Measurements from ENCODE around the gene SSBP2.

Gene SSBP2

GRCh38 chr5:81524015-81524414, 226.9 kb downstream of the SSBP2 start:
- ATAC-seq (ENCODE audit: low read depth) (no peak), DNase-seq (ENCODE audit: low spot score) (no peak)
- H3K27me3 ChIP-seq (ENCODE audit: insufficient read depth, poor library complexity, severe bottlenecking) = no peaks in the 10 kb centered on the region
- no peak for TF ChIP-seq CTCF (IDR thresholded peaks at IDR 0.05; ENCODE audit: poor library complexity, severe bottlenecking)
- H3K27ac ChIP-seq (ENCODE audit: poor library complexity, severe bottlenecking) = no peak overlapping the region
- no peaks in the 10 kb centered on the region for H3K4me1 ChIP-seq (ENCODE audit: insufficient read depth, poor library complexity, severe bottlenecking)
- no peaks in the 10 kb centered on the region for H3K36me3 ChIP-seq (ENCODE audit: low read depth)
- H3K9me3 ChIP-seq (ENCODE audit: severe bottlenecking) = no peaks in the 10 kb centered on the region
- no peak overlapping the region for H3K4me3 ChIP-seq (ENCODE audit: severe bottlenecking)

GRCh38 chr5:81522571-81522970, 228.3 kb downstream of the SSBP2 start:
- ATAC-seq (ENCODE audit: low read depth) = no peak
- peaks cover under 1% of the 10 kb centered on the region for H3K4me1 ChIP-seq (ENCODE audit: insufficient read depth, poor library complexity, severe bottlenecking)
- H3K36me3 ChIP-seq (ENCODE audit: low read depth) = no peaks in the 10 kb centered on the region

GRCh38 chr5:81520769-81521168, 230.1 kb downstream of the SSBP2 start:
- Histone ChIP-seq H3K4me3 (ENCODE audit: severe bottlenecking) (no peak overlapping the region), H3K36me3 (ENCODE audit: low read depth) (no peaks in the 10 kb centered on the region), H3K9me3 (ENCODE audit: severe bottlenecking) (no peaks in the 10 kb centered on the region), H3K4me1 (ENCODE audit: insufficient read depth, poor library complexity, severe bottlenecking) (peaks cover 2% of the 10 kb centered on the region), H3K27ac (ENCODE audit: poor library complexity, severe bottlenecking) (no peak overlapping the region), H3K27me3 (ENCODE audit: insufficient read depth, poor library complexity, severe bottlenecking) (no peaks in the 10 kb centered on the region)
- DNase-seq (ENCODE audit: low spot score) (no peak), ATAC-seq (ENCODE audit: low read depth) (no peak)
- TF ChIP-seq CTCF (IDR thresholded peaks at IDR 0.05; ENCODE audit: poor library complexity, severe bottlenecking) = no peak

More at GRCh38 chr5:81522571-81522970, 228.3 kb downstream of the SSBP2 start:
- DNase-seq (ENCODE audit: low spot score) = no peak
- H3K9me3 ChIP-seq (ENCODE audit: severe bottlenecking) = no peaks in the 10 kb centered on the region
- no peak overlapping the region for H3K27ac ChIP-seq (ENCODE audit: poor library complexity, severe bottlenecking)
- no peaks in the 10 kb centered on the region for H3K27me3 ChIP-seq (ENCODE audit: insufficient read depth, poor library complexity, severe bottlenecking)
- H3K4me3 ChIP-seq (ENCODE audit: severe bottlenecking) = no peak overlapping the region
- TF ChIP-seq CTCF (IDR thresholded peaks at IDR 0.05; ENCODE audit: poor library complexity, severe bottlenecking) = no peak

- Histone ChIP-seq H3K9me3 (ENCODE audit: severe bottlenecking) (no peaks in the 10 kb centered on the region), H3K36me3 (ENCODE audit: low read depth) (no peaks in the 10 kb centered on the region), H3K4me3 (ENCODE audit: severe bottlenecking) (no peak overlapping the region), H3K27me3 (ENCODE audit: insufficient read depth, poor library complexity, severe bottlenecking) (no peaks in the 10 kb centered on the region), H3K27ac (ENCODE audit: poor library complexity, severe bottlenecking) (no peak overlapping the region), H3K4me1 (ENCODE audit: insufficient read depth, poor library complexity, severe bottlenecking) (peaks cover 2% of the 10 kb centered on the region)
- DNase-seq (ENCODE audit: low spot score) (no peak), ATAC-seq (ENCODE audit: low read depth) (no peak)
- TF ChIP-seq CTCF (IDR thresholded peaks at IDR 0.05; ENCODE audit: poor library complexity, severe bottlenecking) = no peak
These were observed 231.5 kb downstream of the SSBP2 start for GRCh38 chr5:81519217-81519905.

GRCh38 chr5:81517462-81517861, 233.4 kb downstream of the SSBP2 start:
- DNase-seq (ENCODE audit: low spot score) = no peak
- no peak for ATAC-seq (ENCODE audit: low read depth)
- H3K4me3 ChIP-seq (ENCODE audit: severe bottlenecking) = no peak overlapping the region
- no peak for TF ChIP-seq CTCF (IDR thresholded peaks at IDR 0.05; ENCODE audit: poor library complexity, severe bottlenecking)
- no peak overlapping the region for H3K27ac ChIP-seq (ENCODE audit: poor library complexity, severe bottlenecking)
- H3K36me3 ChIP-seq (ENCODE audit: low read depth) = no peaks in the 10 kb centered on the region
- peaks cover 2% of the 10 kb centered on the region for H3K4me1 ChIP-seq (ENCODE audit: insufficient read depth, poor library complexity, severe bottlenecking)
- H3K27me3 ChIP-seq (ENCODE audit: insufficient read depth, poor library complexity, severe bottlenecking) = no peaks in the 10 kb centered on the region
- no peaks in the 10 kb centered on the region for H3K9me3 ChIP-seq (ENCODE audit: severe bottlenecking)

All from RWPE2 (cell line).